Measurements from ENCODE around the gene HDAC4. TPM values are rescaled to one million over a fixed set of nuclear protein-coding genes. Genes with fewer than 3 reads are reported as not detected.

The HDAC4 gene
- total and polyA plus RNA-seq, 2 experiments from 2014 or later: 8.1 to 41.8 TPM

DNA sequence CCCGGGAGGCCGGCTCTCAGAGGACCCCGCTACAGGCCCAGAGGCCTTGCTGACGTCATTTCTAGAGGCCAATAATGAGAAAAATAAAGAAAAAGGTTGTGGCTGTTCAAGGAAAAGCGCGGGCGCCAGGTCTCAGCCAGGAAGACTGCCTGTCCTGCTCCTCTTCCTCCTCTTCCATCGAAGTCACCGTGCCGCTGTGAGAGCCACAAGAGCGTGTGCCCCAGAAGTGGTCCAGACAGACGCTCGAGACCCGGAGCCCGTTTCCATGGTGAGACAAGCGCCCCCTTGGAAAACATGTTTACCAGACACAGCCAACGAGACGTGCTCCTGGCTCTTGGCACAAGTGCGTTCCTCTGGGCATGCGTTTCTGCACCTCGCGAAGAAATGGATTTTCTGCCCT lies 210.5 kb downstream of the HDAC4 start:
- no peak overlapping the region for H2AFZ ChIP-seq
- Mint-ChIP-seq H3K4me3 (no peak overlapping the region), H3K36me3 (ENCODE audit: low read depth) (peaks cover 39% of the 10 kb centered on the region), H3K9me3 (peaks cover 6% of the 10 kb centered on the region; the same call in 1 of the 3 replicates), H3K27ac (peak overlapping the region; percentile 8; the same call in 1 of the 2 replicates), H3K4me1 (peaks cover 9% of the 10 kb centered on the region), H3K27me3 (ENCODE audit: insufficient read depth, low read depth, poor library complexity) (peaks cover 13% of the 10 kb centered on the region)
- H3K27me3 ChIP-seq (ENCODE audit: insufficient read depth): no peaks in the 10 kb centered on the region
- no peaks in the 10 kb centered on the region for H3F3A ChIP-seq (replicated peaks; ENCODE audit: low read depth)
- no peak for ATAC-seq
- no peak for DNase-seq (ENCODE audit: low spot score)
- H3K9me2 ChIP-seq (ENCODE audit: insufficient read depth): no peaks in the 10 kb centered on the region
- H4K20me1 ChIP-seq (replicated peaks; ENCODE audit: insufficient read depth): no peaks in the 10 kb centered on the region; the same call in 1 of the 2 replicates
- no peak overlapping the region for H3K4me2 ChIP-seq
- no peak overlapping the region for H3K4me3 ChIP-seq
- H3K36me3 ChIP-seq (ENCODE audit: insufficient read depth): peaks cover 6% of the 10 kb centered on the region; the same call in 1 of the 2 replicates
- H3K4me1 ChIP-seq (ENCODE audit: insufficient read depth): no peaks in the 10 kb centered on the region; the same call in 1 of the 2 replicates
- H3K79me2 ChIP-seq (replicated peaks; ENCODE audit: insufficient read depth): peaks cover 19% of the 10 kb centered on the region
- no peak overlapping the region for H3K27ac ChIP-seq (ENCODE audit: low read depth)
- TF ChIP-seq STAT1 (IDR thresholded peaks at IDR 0.05; ENCODE audit: unreplicated experiment) (no peak), ZNF331 (CRISPR knock-in tag; IDR thresholded peaks at IDR 0.05; ENCODE audit: low read depth) (no peak), EZH2phosphoT487 (IDR thresholded peaks at IDR 0.05; ENCODE audit: unreplicated experiment) (no peak), EZH2 (IDR thresholded peaks at IDR 0.05; ENCODE audit: low read depth, unreplicated experiment) (no peak), JUNB (IDR thresholded peaks at IDR 0.05; ENCODE audit: unreplicated experiment) (no peak), ZNF114 (CRISPR knock-in tag; IDR thresholded peaks at IDR 0.05) (no peak), NANOG (IDR thresholded peaks at IDR 0.05; ENCODE audit: borderline replicate concordance) (no peak), CREB1 (CRISPR knock-in tag; IDR thresholded peaks at IDR 0.05; ENCODE audit: low read depth) (no peak)
- TF ChIP-seq, protein P1, sequence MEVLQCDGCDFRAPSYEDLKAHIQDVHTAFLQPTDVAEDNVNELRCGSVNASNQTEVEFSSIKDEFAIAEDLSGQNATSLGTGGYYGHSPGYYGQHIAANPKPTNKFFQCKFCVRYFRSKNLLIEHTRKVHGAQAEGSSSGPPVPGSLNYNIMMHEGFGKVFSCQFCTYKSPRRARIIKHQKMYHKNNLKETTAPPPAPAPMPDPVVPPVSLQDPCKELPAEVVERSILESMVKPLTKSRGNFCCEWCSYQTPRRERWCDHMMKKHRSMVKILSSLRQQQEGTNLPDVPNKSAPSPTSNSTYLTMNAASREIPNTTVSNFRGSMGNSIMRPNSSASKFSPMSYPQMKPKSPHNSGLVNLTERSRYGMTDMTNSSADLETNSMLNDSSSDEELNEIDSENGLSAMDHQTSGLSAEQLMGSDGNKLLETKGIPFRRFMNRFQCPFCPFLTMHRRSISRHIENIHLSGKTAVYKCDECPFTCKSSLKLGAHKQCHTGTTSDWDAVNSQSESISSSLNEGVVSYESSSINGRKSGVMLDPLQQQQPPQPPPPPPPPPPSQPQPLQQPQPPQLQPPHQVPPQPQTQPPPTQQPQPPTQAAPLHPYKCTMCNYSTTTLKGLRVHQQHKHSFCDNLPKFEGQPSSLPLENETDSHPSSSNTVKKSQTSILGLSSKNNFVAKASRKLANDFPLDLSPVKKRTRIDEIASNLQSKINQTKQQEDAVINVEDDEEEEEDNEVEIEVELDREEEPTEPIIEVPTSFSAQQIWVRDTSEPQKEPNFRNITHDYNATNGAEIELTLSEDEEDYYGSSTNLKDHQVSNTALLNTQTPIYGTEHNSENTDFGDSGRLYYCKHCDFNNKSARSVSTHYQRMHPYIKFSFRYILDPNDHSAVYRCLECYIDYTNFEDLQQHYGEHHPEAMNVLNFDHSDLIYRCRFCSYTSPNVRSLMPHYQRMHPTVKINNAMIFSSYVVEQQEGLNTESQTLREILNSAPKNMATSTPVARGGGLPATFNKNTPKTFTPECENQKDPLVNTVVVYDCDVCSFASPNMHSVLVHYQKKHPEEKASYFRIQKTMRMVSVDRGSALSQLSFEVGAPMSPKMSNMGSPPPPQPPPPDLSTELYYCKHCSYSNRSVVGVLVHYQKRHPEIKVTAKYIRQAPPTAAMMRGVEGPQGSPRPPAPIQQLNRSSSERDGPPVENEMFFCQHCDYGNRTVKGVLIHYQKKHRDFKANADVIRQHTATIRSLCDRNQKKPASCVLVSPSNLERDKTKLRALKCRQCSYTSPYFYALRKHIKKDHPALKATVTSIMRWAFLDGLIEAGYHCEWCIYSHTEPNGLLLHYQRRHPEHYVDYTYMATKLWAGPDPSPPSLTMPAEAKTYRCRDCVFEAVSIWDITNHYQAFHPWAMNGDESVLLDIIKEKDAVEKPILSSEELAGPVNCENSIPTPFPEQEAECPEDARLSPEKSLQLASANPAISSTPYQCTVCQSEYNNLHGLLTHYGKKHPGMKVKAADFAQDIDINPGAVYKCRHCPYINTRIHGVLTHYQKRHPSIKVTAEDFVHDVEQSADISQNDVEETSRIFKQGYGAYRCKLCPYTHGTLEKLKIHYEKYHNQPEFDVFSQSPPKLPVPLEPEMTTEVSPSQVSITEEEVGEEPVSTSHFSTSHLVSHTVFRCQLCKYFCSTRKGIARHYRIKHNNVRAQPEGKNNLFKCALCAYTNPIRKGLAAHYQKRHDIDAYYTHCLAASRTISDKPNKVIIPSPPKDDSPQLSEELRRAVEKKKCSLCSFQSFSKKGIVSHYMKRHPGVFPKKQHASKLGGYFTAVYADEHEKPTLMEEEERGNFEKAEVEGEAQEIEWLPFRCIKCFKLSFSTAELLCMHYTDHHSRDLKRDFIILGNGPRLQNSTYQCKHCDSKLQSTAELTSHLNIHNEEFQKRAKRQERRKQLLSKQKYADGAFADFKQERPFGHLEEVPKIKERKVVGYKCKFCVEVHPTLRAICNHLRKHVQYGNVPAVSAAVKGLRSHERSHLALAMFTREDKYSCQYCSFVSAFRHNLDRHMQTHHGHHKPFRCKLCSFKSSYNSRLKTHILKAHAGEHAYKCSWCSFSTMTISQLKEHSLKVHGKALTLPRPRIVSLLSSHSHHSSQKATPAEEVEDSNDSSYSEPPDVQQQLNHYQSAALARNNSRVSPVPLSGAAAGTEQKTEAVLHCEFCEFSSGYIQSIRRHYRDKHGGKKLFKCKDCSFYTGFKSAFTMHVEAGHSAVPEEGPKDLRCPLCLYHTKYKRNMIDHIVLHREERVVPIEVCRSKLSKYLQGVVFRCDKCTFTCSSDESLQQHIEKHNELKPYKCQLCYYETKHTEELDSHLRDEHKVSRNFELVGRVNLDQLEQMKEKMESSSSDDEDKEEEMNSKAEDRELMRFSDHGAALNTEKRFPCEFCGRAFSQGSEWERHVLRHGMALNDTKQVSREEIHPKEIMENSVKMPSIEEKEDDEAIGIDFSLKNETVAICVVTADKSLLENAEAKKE (CRISPR knock-in tag; IDR thresholded peaks at IDR 0.05): no peak
- TF ChIP-seq, protein P2, sequence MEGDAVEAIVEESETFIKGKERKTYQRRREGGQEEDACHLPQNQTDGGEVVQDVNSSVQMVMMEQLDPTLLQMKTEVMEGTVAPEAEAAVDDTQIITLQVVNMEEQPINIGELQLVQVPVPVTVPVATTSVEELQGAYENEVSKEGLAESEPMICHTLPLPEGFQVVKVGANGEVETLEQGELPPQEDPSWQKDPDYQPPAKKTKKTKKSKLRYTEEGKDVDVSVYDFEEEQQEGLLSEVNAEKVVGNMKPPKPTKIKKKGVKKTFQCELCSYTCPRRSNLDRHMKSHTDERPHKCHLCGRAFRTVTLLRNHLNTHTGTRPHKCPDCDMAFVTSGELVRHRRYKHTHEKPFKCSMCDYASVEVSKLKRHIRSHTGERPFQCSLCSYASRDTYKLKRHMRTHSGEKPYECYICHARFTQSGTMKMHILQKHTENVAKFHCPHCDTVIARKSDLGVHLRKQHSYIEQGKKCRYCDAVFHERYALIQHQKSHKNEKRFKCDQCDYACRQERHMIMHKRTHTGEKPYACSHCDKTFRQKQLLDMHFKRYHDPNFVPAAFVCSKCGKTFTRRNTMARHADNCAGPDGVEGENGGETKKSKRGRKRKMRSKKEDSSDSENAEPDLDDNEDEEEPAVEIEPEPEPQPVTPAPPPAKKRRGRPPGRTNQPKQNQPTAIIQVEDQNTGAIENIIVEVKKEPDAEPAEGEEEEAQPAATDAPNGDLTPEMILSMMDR (conservative IDR thresholded peaks at IDR 0.05; ENCODE audit: low read depth in 2 of 2): no peak
- TF ChIP-seq, protein P3, sequence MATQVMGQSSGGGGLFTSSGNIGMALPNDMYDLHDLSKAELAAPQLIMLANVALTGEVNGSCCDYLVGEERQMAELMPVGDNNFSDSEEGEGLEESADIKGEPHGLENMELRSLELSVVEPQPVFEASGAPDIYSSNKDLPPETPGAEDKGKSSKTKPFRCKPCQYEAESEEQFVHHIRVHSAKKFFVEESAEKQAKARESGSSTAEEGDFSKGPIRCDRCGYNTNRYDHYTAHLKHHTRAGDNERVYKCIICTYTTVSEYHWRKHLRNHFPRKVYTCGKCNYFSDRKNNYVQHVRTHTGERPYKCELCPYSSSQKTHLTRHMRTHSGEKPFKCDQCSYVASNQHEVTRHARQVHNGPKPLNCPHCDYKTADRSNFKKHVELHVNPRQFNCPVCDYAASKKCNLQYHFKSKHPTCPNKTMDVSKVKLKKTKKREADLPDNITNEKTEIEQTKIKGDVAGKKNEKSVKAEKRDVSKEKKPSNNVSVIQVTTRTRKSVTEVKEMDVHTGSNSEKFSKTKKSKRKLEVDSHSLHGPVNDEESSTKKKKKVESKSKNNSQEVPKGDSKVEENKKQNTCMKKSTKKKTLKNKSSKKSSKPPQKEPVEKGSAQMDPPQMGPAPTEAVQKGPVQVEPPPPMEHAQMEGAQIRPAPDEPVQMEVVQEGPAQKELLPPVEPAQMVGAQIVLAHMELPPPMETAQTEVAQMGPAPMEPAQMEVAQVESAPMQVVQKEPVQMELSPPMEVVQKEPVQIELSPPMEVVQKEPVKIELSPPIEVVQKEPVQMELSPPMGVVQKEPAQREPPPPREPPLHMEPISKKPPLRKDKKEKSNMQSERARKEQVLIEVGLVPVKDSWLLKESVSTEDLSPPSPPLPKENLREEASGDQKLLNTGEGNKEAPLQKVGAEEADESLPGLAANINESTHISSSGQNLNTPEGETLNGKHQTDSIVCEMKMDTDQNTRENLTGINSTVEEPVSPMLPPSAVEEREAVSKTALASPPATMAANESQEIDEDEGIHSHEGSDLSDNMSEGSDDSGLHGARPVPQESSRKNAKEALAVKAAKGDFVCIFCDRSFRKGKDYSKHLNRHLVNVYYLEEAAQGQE (IDR thresholded peaks at IDR 0.05; ENCODE audit: unreplicated experiment): no peak

Data from GM23338 (cell line).